Endothelial cell of umbilical vein (primary cell): ENCODE data around the gene RAB14. TPM values are rescaled to one million over a fixed set of nuclear protein-coding genes. Genes with fewer than 3 reads are reported as not detected.

Experiments
- BruUV-seq: library from RNA; stranded (reverse); fragments of 400-500 nt; replicated peaks from 2 replicates; lab custom pipeline; 2021; lab: Mats Ljungman, UMichigan
- CTCF ChIA-PET: fragments of 300-600, 350-600 bp; sonication (Branson Sonifier 250); formaldehyde crosslinking; loops from one replicate; lab custom pipeline; 2021; ENCODE audit warnings: antibody characterized with exemption, inconsistent platforms; lab: Charles Lee
- POLR2A ChIA-PET: fragments of 300-600, 350-600 bp; sonication (Branson Sonifier 250); formaldehyde crosslinking; loops from one replicate; lab custom pipeline; 2021; ENCODE audit warnings: antibody characterized with exemption, inconsistent platforms; lab: Charles Lee
- DNase-seq: peaks from one replicate; pipeline ENCODE4 v3.0.0-alpha.2; 2011; ENCODE audit warnings: low read depth, low spot score
- FAIRE-seq: peaks from 2 replicates; lab custom pipeline; 2011; peaks lifted over from hg19 to GRCh38; lab: Jason Lieb, UNC
- H2AFZ ChIP-seq: 2 replicates; pipeline ENCODE4 v1.6.0; 2012; ENCODE audit warnings: low read depth, low read length, control low read depth, inconsistent platforms
- H3K27ac ChIP-seq: 2 replicates; pipeline ENCODE4 v1.5.1; 2011; ENCODE audit warnings: low read depth, mild to moderate bottlenecking, control low read depth, low read length, moderate library complexity; ENCODE audit not compliant: insufficient read depth
- H3K27me3 ChIP-seq, 2 experiments: 2 replicates each; pipeline versions ENCODE4 v1.6.0 to v1.6.1; 2011; ENCODE audit warnings: low read length in 2 of 2, mixed read lengths in 1 of 2; ENCODE audit not compliant: control insufficient read depth in 2 of 2, insufficient read depth in 2 of 2
- H3K36me3 ChIP-seq, 2 experiments: 2 replicates in 1 of 2; 3 replicates in 1 of 2; pipeline ENCODE4 v1.5.1; 2011; ENCODE audit warnings: low read length in 2 of 2, mild to moderate bottlenecking in 1 of 2, moderate library complexity in 1 of 2; ENCODE audit not compliant: control insufficient read depth in 2 of 2, insufficient read depth in 2 of 2; ENCODE audit errors: extremely low read depth in 1 of 2
- H3K4me1 ChIP-seq: 3 replicates; pipeline ENCODE4 v1.5.1; 2011; ENCODE audit warnings: mild to moderate bottlenecking, low read length; ENCODE audit not compliant: control insufficient read depth, insufficient read depth; ENCODE audit errors: extremely low read depth
- H3K4me2 ChIP-seq: 2 replicates; pipeline ENCODE4 v1.6.1; 2011; ENCODE audit warnings: low read length, control low read depth, mixed read lengths; ENCODE audit not compliant: insufficient read depth
- H3K4me3 ChIP-seq, 3 experiments: fragments of 200-600 bp in 1 of 3; sonication (generic), shearing (Covaris generic) in 1 of 3; replicated peaks in 1 of 3; 2 replicates each; pipeline ENCODE4 v1.5.1; 2011 to 2016; ENCODE audit warnings: control low read depth in 3 of 3, low read length in 3 of 3, mild to moderate bottlenecking in 2 of 3, inconsistent platforms in 1 of 3, low read depth in 1 of 3, moderate library complexity in 1 of 3; ENCODE audit not compliant: insufficient read depth in 1 of 3
- H3K79me2 ChIP-seq: 2 replicates; pipeline ENCODE4 v1.6.0; 2012; ENCODE audit warnings: low read length, inconsistent platforms; ENCODE audit not compliant: control insufficient read depth, insufficient read depth
- H3K9ac ChIP-seq: replicated peaks from 2 replicates; pipeline ENCODE3; 2011; ENCODE audit warnings: low read length, control low read depth; ENCODE audit not compliant: insufficient read depth; ENCODE audit errors: extremely low read depth
- H3K9me1 ChIP-seq: replicated peaks from 3 replicates; pipeline ENCODE4 v1.6.0; 2011; ENCODE audit warnings: mild to moderate bottlenecking, low read length; ENCODE audit not compliant: control insufficient read depth, insufficient read depth; ENCODE audit errors: extremely low read depth
- H3K9me3 ChIP-seq: replicated peaks from 2 replicates; pipeline ENCODE4 v1.5.1; 2012; ENCODE audit warnings: low read length, inconsistent platforms; ENCODE audit not compliant: control insufficient read depth, insufficient read depth
- H4K20me1 ChIP-seq: replicated peaks from 2 replicates; pipeline ENCODE3; 2011; ENCODE audit warnings: mild to moderate bottlenecking, low read length; ENCODE audit not compliant: control insufficient read depth, insufficient read depth; ENCODE audit errors: extremely low read depth
- CTCF ChIP-seq, 2 donors: IDR thresholded peaks; 1 replicate in 1 of 2; 2 replicates in 1 of 2; pipeline ENCODE4 v1.5.1; 2011; ENCODE audit warnings: low read length in 2 of 2, mild to moderate bottlenecking in 2 of 2, moderate library complexity in 2 of 2, control low read depth in 1 of 2, inconsistent platforms in 1 of 2, low read depth in 1 of 2; ENCODE audit not compliant: insufficient read depth in 1 of 2; ENCODE audit errors: extremely low read depth in 1 of 2
- EZH2 ChIP-seq: IDR thresholded peaks from 2 replicates; pipeline ENCODE4 v1.6.1; 2012; ENCODE audit warnings: borderline replicate concordance, low read depth, mild to moderate bottlenecking, moderate library complexity, low read length, inconsistent platforms; ENCODE audit not compliant: severe bottlenecking
- FOS ChIP-seq: IDR thresholded peaks from 2 replicates; pipeline ENCODE4 v1.6.1; 2011; ENCODE audit warnings: mild to moderate bottlenecking, low read length, moderate library complexity, borderline replicate concordance; ENCODE audit not compliant: insufficient read depth
- GATA2 ChIP-seq: IDR thresholded peaks from 2 replicates; pipeline ENCODE4 v1.7.0; 2011; ENCODE audit warnings: low read depth, mild to moderate bottlenecking, moderate library complexity, mixed read lengths, low read length; ENCODE audit not compliant: insufficient read length, insufficient read depth
- JUN ChIP-seq: IDR thresholded peaks from 2 replicates; pipeline ENCODE4 v1.6.1; 2011; ENCODE audit warnings: borderline replicate concordance, low read depth; ENCODE audit not compliant: insufficient read length, insufficient read depth
- MYC ChIP-seq: IDR thresholded peaks from one replicate; pipeline ENCODE4 v1.6.1; 2011; ENCODE audit warnings: mild to moderate bottlenecking, low read depth, low read length
- POLR2A ChIP-seq: IDR thresholded peaks from 2 replicates; pipeline ENCODE4 v1.6.1; 2012; ENCODE audit warnings: low read depth, mild to moderate bottlenecking, control low read depth, low read length
- POLR2AphosphoS5 ChIP-seq: IDR thresholded peaks from 2 replicates; pipeline ENCODE4 v1.6.1; 2012; ENCODE audit warnings: low read depth, mild to moderate bottlenecking, control low read depth, low read length, moderate library complexity; ENCODE audit not compliant: insufficient read depth
- dilution Hi-C: fragments of 300-500 bp; cut with MboI; formaldehyde crosslinking; loops from one replicate; pipeline ENCODE4 v1.15.0; 2019; ENCODE audit warnings: low sequenced_read_pairs; ENCODE audit not compliant: extremely low pct_ligation_motif_present
- intact Hi-C: fragments of 100-400 bp; cut with micrococcal nuclease; formaldehyde crosslinking; loops from one replicate; pipeline ENCODE4 v1.10.0; 2022
- polyA plus RNA-seq, 4 experiments: library from polyadenylated mRNA; depleted of rRNA in 3 of 4; stranded (reverse) in 3 of 4; unstranded in 1 of 4; fragments of >200 nt; gene quantifications; 2 replicates each; pipeline versions ENCODE4 v1.2.1 to v1.2.3, GENCODE V29; 2011 to 2012; ENCODE audit warnings: missing spikeins in 1 of 4
- total RNA-seq: library from RNA; stranded (reverse); gene quantifications from 2 replicates; pipeline ENCODE4 v1.2.3, GENCODE V29; 2021
- TF ChIP-seq, protein P1 (sequence below): IDR thresholded peaks from 2 replicates; pipeline ENCODE4 v1.6.1; 2011; ENCODE audit not compliant: insufficient read depth, insufficient read length

The RAB14 gene
- total and polyA plus RNA-seq, 2 donors (not counting 3 experiments of a cell fraction or from before 2014, with no cell fraction given), result 18.9 to 79.3 TPM

GRCh38 chr9:121204611-121205010 lies 2.9 kb upstream of the RAB14 start:
- H3K79me2 ChIP-seq, result peaks cover 20% of the 10 kb centered on the region
- no peak overlapping the region for H3K27ac ChIP-seq
- peaks cover 13% of the 10 kb centered on the region for H3K4me1 ChIP-seq
- no TSS peak for BruUV-seq
- no peaks in the 10 kb centered on the region for H3K36me3 ChIP-seq
- H3K9me3 ChIP-seq, result no peaks in the 10 kb centered on the region
- H4K20me1 ChIP-seq, result peaks cover 6% of the 10 kb centered on the region
- dilution Hi-C loops (no loop called here), intact Hi-C loops (no loop called here)
- DNase-seq (no peak), FAIRE-seq (no peak)
- no peak overlapping the region for H3K4me3 ChIP-seq
- no peak overlapping the region for H3K4me2 ChIP-seq
- POLR2A ChIA-PET, result no interaction called here
- CTCF ChIA-PET, result interaction anchor here (1.0 to 2.9 kb wide), 4 partner anchors 8 to 195 kb away, joined by 3 to 12 read pairs (median 4); no protein-coding TSS in a partner anchor
- H3K27me3 ChIP-seq, result no peaks in the 10 kb centered on the region
- no peak overlapping the region for H3K9ac ChIP-seq
- no peak overlapping the region for H2AFZ ChIP-seq
- no peak for TF ChIP-seq CTCF (IDR thresholded peaks at IDR 0.05; ENCODE audit: extremely low read depth in 1 of 2, insufficient read depth in 1 of 2, low read depth in 1 of 2, low read length in 2 of 2)
- TF ChIP-seq GATA2, result no peak
- no peak for TF ChIP-seq EZH2
- TF ChIP-seq POLR2AphosphoS5, result no peak
- no peak for TF ChIP-seq POLR2A
- no peak for TF ChIP-seq FOS
- TF ChIP-seq, protein P1, sequence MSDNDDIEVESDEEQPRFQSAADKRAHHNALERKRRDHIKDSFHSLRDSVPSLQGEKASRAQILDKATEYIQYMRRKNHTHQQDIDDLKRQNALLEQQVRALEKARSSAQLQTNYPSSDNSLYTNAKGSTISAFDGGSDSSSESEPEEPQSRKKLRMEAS, result no peak
- no peak for TF ChIP-seq MYC
- no peak for TF ChIP-seq JUN
- H3K9me1 ChIP-seq, result no peaks in the 10 kb centered on the region
